Fibroblast of skin of right biceps (primary cell): ENCODE data around the gene FAM177A1.
A peak's percentile ranks its signal among the peaks of the same experiment; 100 is the strongest.
"Not testable (repeated sequence)": the region's sequence is repeated elsewhere in the genome, so short reads cannot be mapped to it uniquely, and the experiment has no call there.

Experiments
- DNase-seq: peaks from one replicate; pipeline ENCODE4 v3.0.0-alpha.2; 2013

Gene FAM177A1, protein sequence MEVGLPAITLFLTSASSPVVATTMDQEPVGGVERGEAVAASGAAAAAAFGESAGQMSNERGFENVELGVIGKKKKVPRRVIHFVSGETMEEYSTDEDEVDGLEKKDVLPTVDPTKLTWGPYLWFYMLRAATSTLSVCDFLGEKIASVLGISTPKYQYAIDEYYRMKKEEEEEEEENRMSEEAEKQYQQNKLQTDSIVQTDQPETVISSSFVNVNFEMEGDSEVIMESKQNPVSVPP

DNA sequence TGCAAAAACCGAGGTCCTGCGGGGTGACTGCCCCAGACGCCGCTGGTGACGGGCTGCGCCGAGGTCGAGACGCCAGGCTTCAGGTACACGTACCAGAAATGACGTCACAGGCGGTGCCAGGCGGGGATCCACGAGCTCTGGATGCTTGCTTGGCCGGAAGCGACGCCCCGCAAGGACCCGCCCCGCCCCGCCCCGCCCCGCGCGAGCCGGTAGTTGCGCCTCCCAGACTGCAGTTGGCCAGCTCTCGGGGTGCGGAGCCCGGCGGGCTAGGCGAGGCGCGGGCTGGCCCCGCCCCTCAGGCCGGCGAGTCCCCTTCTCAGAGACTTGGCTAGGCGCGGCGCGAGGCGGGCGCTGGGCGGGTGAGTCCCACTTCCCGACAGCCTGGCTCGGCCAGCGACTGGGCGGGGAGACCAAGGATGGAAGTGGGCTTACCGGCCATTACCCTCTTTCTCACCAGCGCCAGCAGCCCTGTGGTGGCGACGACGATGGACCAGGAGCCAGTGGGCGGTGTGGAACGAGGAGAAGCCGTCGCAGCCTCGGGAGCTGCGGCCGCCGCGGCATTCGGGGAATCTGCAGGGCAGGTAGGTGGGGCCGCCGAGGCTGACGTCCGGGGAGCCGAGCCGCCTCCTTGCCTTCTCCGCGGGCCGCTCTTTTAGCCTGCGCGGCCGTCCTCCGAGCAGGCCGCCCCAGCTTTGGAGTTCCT is at the start of gene FAM177A1:
Gene FAM177A1 (plus strand): TSS at position 225 of the 703 bp plus-strand sequence. CDS start 192 bp downstream, at position 417.
- peak; percentile 96 for DNase-seq

DNA sequence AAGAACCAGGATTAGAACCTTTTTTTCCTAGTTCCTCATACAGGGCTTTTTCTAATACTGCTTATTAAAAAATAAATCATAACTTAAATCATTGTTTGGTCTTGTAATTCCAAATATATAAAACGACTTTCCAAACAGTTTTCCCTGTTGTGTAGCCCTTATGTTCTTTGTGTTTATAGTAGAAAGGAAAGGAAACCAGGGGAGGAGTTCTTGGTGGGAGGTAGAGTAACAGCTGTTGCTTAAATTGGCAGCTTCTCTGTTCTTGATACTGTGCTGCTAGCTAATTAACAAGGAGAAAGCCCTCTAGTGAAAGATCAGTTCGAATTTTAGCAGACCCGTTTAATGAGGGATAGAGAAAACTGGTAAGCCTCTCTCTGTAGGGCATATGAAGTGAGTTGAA is 48.3 kb upstream of the FAM177A1 start:
- DNase-seq: no peak

DNA sequence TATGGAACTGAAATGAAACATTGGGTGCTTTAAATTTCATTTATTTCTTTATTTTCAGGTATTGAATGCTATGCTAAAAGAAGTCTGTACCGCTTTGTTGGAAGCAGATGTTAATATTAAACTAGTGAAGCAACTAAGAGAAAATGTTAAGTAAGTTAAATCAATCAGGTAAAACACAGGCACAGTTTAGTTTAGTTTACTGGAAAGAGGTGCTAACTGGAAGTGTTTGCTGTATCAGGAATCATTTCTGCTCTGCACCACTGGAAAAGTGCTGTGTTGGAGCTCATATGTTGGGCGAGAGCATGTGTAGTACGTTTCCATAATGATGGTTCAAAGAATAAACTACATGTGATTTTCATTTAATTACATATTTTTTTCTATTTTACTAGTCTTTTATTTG is 46.6 kb upstream of the FAM177A1 start:
- no peak for DNase-seq

DNA sequence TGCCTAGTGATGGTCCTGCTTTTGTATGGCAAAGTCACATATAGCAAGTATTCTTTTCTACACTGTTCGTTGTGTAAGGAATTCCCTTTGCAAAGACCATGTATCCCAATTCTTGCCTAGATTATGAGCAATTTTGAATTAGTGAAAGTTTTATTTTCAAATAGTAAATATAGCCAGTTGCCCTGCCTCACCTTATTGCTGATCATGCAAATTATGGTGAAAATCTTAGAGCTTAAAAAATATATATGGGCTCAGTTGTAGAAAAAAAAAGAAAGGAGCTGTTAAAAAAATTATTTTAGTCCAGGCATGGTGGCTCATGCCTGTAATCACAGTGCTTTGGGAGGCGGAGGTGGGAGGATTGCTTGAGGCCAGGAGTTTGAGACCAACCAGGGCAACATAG is 44.5 kb upstream of the FAM177A1 start:
- no peak for DNase-seq

DNA sequence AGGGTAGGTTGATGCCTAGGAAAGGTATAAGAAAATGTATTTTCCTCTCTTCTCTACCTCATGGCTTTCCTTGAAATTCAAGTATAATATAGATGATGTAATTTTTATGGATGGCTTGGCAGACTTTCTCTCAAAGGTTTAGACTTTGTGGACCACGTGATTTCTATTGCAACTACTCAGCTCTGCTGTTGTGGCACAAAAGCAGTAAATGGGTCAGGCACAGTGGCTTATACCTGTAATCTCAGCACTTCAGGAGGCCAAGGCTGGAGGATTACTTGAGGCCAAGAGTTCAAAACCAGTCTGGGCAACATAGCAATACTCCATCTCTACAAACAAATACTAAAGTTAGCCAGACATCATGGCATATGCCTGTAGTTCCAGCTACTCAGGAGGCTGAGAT is 41.2 kb upstream of the FAM177A1 start:
- no peak for DNase-seq

DNA sequence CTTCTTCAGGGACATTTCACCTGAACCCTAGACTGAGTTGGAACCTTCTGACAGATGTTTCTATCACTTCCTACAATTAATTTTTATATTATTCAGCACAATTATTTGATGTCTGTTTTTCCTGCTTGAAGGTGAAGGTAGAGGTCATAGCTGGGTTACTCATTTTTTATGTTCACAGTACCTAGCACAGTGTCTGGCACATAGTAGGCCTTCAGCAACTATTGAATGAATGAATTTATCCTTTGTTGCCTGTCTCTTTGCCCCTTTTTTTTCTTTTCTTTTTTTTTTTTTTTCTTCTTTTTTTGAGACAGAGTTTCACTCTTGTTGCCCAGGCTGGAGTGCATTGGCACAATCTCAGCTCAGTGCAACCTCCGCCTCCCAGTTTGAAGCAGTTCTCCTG is 29.5 kb upstream of the FAM177A1 start:
- no peak for DNase-seq

DNA sequence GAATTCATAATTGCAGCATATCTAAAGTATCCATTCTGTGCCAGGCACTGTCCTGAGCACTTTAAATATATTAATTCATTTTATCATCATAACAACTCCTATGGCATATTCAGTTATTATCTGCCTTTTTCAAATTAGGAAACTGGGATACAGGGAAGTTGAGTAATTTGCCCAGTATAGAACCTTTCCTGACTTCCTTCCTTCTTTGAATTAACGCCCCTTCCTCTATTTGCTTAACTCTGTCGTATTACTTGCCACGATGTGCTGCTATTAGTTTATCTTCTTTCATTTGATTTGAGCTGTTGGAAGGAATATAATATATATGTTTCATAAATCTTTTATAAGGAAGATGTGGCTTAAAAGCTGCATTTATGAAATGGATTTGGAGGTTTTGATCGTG is 25.4 kb upstream of the FAM177A1 start:
- no peak for DNase-seq

DNA sequence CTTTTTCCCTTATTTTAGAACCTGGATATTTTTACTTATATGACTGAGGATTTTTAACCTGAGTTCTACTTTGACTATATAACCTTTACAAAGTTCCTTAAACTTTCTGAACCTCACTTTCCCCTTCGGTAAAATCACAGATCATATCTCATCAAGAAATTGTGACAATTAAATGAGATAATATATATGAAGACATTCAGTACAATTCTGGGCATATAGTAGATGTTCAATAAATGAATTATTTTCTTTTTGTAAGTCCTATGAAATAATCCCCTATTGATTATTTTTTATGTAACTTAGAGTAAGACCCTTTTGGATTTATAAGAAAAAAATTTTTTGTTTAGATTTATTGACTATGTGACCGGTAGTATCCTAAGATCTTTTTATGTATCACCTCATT is 17.6 kb upstream of the FAM177A1 start:
- DNase-seq: no peak

DNA sequence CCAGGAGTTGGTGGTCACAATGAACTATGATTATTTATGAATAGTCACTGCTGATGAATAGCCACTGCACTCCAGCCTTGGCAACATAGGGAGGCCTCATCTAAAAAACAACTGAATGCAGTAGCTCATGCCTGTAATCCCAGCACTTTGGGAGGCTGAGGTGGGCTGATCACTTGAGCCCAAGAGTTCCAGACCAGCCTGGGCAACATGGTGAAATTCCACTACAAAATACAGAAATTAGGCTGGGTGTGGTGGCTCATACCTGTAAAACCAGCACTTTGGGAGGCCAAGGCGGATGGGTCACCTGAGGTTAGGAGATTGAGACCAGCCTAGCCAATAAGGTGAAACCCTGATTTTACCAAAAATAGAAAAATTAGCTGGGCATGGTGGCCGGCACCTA is 13.5 kb upstream of the FAM177A1 start:
- no peak for DNase-seq

DNA sequence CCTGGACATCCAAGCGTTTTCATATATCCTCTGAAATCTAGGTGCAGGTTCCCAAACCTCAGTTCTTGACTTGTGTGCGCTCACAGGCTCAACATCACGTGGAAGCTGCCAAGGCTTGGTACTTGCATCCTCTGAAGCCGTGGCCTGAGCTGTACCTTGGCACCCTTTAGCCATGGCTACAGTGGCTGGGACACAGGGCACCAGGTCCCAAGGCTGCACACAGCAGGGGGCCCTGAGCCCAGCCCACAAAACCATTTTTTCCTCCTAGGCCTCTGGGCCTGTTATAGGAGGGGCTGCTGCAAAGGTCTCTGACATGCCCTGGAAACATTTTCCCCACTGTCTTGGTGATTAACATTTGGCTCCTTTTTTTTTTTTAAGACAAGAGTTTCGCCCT is 11.6 kb upstream of the FAM177A1 start:
- DNase-seq: no peak

DNA sequence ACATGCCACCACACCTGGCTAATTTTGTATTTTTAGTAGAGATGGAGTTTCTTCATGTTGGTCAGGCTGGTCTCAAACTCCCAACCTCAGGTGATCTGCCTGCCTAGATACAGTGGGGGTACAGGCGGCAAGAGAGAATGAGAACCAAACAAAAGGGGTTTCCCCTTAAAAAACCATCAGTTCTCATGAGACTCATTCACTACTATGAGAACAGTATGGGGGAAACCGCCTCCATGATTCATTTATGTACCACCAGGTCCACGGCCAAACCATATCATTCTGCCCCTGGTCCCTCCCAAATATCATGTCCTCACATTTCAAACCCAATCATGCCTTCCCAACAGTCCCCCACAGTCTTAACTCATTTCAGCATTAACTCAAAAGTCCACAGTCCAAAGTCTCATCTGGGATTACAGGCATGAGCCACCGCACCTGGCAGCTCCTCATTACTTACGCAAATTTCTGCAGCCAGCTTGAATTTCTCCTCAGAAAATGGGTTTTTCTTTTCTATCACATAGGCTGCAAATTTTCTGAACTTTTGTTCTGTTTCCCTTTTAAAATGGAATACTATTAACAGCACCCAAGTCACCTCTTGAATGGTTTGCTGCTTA is 11.0 kb upstream of the FAM177A1 start:
- DNase-seq: not testable (repeated sequence)

DNA sequence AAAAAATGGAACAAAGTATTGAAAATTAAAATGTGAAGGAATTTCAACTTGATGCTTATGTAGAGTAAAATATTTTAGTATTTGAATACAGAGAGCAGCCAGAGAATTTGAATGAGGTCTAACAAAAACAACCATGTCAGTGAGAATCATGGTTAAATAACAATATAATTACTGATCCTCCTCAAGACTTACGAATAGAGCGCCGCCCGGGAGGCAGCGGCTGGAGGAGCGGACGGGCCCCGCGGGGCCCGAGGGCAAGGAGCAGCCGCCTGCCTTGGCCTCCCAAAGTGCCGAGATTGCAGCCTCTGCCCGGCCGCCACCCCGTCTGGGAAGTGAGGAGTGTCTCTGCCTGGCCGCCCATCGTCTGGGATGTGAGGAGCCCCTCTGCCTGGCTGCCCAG is 7.8 kb upstream of the FAM177A1 start:
- not testable (repeated sequence) for DNase-seq

DNA sequence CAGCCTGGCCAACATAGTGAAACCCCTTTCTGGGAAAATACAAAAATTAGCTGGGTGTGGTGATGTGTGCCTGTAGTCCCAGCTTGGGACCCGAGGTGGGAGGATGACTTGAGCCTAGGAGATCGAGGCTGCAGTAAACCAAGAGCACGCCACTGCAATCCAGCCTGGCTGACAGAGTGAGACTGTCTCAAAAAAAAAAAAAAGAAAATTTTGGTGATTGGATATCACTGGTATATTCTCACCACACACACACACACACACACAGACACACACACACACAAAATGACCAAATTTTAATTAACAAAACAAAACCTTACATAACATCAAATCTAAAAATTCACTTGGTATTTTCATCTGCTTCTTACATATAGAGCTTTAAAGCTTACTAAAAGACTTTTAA is 3.4 kb upstream of the FAM177A1 start:
- no peak for DNase-seq

DNA sequence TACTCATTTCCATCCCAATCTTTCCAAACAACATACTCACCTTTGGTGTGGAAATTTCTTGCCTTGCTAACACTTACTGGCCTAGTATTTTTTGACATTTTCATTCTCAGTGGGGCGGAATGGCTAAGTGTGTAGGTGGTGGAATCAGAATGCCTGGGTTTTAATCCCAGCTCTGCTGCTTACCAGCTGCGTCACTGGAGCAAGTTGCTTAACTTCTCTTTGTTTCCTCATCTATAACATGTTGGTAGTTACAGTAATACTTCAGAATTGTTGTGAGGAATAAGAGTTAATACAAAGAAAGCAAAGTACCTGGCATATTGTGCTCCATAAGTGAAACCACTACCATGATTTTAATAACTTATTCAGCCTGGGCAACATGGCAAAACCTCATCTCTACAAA is 3.0 kb upstream of the FAM177A1 start:
- no peak for DNase-seq

DNA sequence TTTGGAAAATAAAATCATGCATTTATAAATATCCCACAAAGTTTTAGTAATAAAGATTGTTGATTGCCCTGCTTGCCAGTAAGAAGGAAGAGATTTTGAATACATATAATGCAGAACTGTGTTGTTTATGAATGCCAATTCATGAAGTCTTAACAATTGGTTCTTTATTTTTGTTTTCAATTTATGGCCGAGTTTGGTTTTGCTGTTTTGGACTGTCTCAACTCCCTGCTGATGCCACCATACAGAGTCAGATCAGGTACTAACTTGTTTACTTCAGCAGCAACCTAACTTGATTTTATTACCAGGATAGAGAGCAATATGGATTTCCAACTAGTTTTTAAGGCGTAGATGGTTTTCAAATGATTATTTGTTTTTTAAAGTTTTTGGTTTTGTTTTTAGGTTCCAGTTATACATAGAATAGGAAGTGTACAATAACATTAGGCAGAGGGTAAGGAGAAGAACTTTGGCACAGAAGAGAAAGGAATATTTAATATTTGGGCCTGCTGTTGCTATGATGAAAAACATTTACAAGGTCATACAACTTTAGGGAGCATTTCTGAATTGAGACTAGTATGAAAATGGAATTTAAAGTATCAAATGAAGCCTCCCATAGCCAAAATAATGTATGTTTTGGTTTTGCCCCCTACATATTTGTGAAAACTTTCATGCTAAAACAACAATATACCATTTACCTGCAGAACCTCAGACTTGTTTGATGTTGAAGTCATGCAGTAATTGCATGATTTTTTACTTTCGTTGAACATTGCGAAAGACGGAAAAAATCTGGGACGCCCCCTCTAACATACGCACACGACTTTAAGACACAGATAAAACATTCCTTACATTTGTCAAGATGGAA is 904 bp upstream of the FAM177A1 start:
- DNase-seq: peak; percentile 39

DNA sequence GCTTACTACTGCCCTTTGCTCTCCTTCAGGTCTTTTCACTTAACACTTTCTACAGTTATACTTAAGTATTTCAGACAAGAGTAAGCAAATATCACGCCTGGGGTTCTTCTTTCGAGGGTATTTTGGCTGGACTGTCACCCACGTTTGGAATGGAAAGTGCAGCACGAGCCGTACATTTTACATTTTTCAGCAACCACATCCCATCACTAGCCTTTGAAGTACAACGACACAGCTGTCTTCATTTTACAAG is 349 bp upstream of the FAM177A1 start:
- no peak for DNase-seq

DNA sequence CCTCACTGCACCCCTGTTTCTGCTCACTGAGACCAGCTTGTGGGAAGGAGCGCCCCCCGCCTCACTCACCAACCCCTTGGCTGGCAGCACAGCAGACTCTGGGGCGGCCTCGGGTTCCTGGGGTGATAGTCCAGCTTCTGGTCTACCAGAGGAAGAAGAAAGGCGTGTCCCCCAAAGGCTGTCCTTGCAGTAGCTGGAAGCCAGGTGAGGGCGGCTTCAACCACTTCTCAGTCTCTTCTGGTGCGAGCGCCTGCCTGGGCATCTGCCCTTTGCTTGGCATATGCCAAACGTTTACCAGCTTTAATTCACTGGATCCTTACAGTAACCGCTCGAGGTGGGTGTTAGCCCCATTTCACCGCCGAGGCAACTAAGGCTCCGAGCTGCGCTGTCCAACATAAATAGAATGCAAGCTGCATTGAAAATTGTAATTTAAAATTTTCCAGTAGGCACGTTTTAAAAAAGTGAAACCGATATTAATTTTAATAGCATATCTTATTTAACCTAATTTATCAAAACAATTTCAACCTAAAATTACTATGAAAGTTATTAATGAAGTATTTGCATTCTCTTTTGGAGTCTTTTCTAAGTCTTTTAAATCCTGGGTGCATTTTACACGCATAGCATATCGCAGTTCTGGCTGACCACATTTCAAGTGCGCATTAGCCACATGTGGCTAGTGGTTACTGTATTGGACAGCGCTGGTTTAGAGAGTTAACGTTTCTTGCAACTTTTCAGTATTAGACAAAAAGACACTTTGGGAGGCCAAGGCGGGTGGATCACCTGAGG is 872 bp downstream of the FAM177A1 start:
- DNase-seq: no peak

DNA sequence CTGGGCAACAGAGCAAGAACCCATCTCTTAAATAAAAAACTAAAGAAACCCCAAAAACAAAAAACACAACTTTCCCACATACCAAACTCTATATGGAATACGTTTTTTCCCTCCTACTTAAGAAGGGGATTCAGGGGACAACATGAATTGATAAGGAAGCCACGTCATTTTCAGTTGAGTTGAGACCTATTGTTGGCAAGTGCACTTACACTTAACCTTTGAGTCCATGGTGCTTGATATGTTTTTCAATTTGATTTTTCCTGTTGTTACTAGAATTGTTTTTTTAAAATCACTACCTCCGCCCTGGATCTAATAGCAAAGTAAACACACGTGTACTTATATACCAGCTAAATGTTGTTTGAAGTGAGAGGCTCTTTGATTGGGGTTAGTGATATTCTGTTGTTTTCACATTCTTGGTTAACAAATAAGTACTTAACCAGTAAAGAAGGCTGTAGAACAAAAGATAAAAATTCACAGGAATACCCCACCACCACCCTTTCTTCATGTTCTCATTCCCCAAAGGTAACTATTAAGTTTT is 2.0 kb downstream of the FAM177A1 start:
- no peak for DNase-seq

DNA sequence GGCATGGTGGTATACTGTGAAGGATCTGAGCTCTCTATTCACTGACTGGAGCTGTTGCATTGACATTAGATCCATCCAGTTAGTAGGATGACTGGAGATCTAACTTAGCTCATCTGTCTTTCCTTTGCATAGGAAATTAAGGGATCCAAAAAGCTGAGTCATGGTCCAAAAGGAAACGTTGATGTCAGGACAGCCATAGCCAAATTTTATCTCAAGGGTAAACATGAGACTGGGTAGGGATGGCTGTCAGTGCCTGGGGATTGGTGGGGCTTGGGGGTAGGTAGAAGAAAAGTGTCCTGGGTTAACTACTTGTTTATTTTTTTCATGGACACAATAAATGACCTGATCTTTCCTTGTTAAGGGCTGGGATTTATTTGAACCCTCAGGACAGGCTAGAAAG is 4.6 kb downstream of the FAM177A1 start:
- peak; percentile 73 for DNase-seq

DNA sequence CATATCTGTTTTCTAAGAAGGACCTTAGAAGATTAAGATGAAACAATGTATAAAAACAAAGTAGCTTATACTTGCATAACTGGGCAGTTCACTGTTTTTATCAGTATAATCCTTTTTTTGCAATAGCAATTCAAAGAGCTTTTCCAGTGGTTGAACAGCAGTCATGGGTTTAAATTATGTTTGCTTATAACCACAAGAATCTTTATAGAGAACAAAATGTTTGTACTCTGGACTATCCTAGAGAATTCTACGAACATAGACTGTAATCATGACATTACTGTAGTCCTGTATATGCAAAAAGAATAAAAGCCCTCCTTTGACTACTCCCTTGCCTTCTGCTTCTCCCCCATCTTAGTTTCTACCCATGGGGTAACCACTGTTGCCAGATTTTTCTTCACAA is 5.7 kb downstream of the FAM177A1 start:
- DNase-seq: no peak

DNA sequence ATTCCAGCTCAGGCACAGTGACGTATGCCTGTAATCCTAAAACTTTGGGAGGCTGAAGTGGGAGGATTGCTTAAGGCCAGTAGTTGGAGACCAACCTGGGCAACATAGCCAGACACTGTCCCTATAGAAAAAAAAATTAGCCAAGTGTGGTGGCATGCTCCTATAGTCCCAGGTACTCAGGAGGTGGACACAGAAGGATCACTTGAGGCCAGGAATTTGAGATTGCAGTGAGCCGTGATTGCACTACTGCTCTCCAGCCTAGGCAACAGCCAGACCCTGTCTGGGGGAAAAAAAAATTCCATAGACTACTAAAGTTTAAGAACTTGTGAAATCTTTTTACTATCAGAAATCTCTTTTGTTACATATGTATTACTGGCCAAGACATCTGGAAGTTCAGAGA is 6.6 kb downstream of the FAM177A1 start:
- DNase-seq: no peak

DNA sequence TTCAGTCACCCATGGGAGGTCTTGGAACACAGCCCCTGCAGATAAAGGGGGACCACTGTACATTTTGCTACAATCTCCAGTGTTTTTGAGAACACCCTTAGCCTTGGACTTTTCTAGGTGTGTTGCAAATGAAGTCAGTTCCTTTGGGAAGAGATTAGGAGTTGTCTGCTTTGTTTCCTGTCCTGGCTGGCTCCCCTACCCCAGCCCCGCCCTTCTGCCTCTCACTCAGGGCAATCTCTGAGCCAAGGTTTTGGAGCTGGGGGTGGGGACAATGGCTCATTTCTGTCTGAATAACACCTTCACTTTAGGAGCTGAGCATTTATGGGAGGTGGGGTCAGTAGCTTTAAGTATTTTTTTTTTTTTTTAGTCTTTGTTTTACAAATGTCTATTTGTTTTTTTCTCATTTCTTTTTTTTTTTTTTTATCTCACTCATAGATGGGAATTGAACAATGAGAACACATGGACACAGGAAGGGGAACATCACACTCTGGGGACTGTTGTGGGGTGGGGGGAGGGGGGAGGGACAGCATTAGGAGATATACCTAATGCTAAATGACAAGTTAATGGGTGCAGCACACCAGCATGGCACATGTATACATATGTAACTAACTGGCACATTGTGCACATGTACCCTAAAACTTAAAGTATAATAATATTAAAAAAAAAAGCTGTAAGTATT is 15.2 kb downstream of the FAM177A1 start:
- not testable (repeated sequence) for DNase-seq
